Spinal cord (tissue), 10 donors: ENCODE measurements around the gene ADTRP. TPM values are rescaled to one million over a fixed set of nuclear protein-coding genes. Genes with fewer than 3 reads are reported as not detected.

Experiments
- DNase-seq, 6 donors: peaks; one replicate each; pipeline versions ENCODE4 v3.0.0 to v3.0.0-alpha.2; 2013 to 2015; ENCODE audit warnings: low spot score in 6 of 6, low read depth in 4 of 6
- H3K27ac ChIP-seq: one replicate; pipeline ENCODE4 v1.5.1; 2013; ENCODE audit warnings: low read depth, low read length, control low read depth
- H3K27me3 ChIP-seq: one replicate; pipeline ENCODE4 v1.6.1; 2013; ENCODE audit warnings: low read length; ENCODE audit not compliant: control insufficient read depth, insufficient read depth
- H3K36me3 ChIP-seq: one replicate; pipeline ENCODE4 v1.6.1; 2013; ENCODE audit warnings: low read length; ENCODE audit not compliant: control insufficient read depth, insufficient read depth
- H3K4me1 ChIP-seq: one replicate; pipeline ENCODE4 v1.6.1; 2013; ENCODE audit warnings: low read length; ENCODE audit not compliant: control insufficient read depth, insufficient read depth
- H3K4me3 ChIP-seq: one replicate; pipeline ENCODE4 v1.5.1; 2013; ENCODE audit warnings: low read depth, low read length, control low read depth
- H3K9me3 ChIP-seq: one replicate; pipeline ENCODE4 v1.6.1; 2013; ENCODE audit warnings: low read length; ENCODE audit not compliant: control insufficient read depth, insufficient read depth
- WGBS: methylation state at CpG from one replicate; pipeline ENCODE4 v1.1.5; 2013; ENCODE audit warnings: missing lambda C conversion rate; ENCODE audit not compliant: insufficient coverage; 5-methylcytosine and 5-hydroxymethylcytosine counted together
- polyA plus RNA-seq, 2 donors: library from polyadenylated mRNA; unstranded; fragments of 120-200 nt; gene quantifications; one replicate each; pipeline ENCODE4 v1.2.1, GENCODE V29; 2013; ENCODE audit not compliant: insufficient read length in 2 of 2
- total RNA-seq, 2 donors: library from RNA; depleted of rRNA in 1 of 2; stranded (reverse); fragments of 120-200 nt in 1 of 2; fragments of >200 nt in 1 of 2; gene quantifications; one replicate each; pipeline versions ENCODE4 v1.2.3 to v1.2.4, GENCODE V29; 2013 to 2014
- donor health status: healthy.

The ADTRP gene
- total and polyA plus RNA-seq, 4 donors, result 0.38 to 0.88 (median 0.63) TPM; not detected in 1

DNA sequence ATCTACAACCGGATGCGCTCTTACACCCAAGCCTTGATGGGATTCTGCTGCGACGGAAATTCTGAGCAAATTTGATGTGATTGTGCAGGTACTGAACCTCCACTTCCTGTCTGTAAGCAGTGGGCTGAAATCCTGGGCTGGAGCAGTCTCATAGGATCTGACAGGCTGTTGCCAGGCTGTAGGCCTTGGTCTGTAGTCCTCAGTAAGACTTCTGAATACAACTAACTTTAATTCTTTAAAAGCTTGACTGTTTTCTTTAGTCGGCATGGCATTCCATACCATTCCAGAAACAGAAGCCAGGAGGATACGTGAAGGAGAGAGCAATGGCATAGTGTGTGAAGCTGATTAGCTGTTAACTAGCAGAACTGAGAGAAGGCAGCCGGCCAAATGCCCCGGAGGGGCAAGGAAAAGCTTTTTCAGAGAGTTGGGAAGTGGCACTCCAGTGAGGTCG, 68.3 kb downstream of the ADTRP start:
- 49% methylated on average over 8 of the region's 9 CpGs for WGBS
- H3K27me3 ChIP-seq, result no peaks in the 10 kb centered on the region
- no peaks in the 10 kb centered on the region for H3K36me3 ChIP-seq
- no peak overlapping the region for H3K4me3 ChIP-seq
- peak overlapping the region; percentile 50 for H3K27ac ChIP-seq
- H3K9me3 ChIP-seq, result no peaks in the 10 kb centered on the region
- peaks cover 16% of the 10 kb centered on the region for H3K4me1 ChIP-seq
- DNase-seq, result peak in 2 of 6 donors; percentile 52 to 69

DNA sequence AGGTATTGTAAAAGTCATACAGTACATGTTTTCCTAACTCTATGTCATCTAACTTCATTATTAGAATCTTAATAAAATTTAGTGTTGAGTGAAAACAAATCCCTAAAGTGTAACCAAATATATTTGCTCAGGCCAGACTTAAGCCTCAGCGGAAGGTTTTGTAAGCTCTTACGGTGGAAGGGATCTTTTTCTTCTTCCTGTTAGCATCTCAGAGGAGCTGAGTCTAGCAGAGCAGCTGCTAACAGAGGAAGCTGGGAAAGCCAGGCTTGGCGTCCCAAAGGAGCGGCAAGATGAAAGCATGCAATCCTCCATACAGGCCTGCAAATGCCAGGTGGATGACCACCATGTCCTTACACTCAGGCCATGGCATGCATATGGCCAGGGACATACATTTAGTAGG, 72.4 kb downstream of the ADTRP start:
- H3K27ac ChIP-seq, result no peak overlapping the region
- WGBS, result 92% methylated on average over 2 of the region's 4 CpGs
- no peak overlapping the region for H3K4me3 ChIP-seq
- no peak for DNase-seq
- H3K4me1 ChIP-seq, result peaks cover 10% of the 10 kb centered on the region
- H3K27me3 ChIP-seq, result no peaks in the 10 kb centered on the region
- no peaks in the 10 kb centered on the region for H3K36me3 ChIP-seq
- H3K9me3 ChIP-seq, result no peaks in the 10 kb centered on the region

DNA sequence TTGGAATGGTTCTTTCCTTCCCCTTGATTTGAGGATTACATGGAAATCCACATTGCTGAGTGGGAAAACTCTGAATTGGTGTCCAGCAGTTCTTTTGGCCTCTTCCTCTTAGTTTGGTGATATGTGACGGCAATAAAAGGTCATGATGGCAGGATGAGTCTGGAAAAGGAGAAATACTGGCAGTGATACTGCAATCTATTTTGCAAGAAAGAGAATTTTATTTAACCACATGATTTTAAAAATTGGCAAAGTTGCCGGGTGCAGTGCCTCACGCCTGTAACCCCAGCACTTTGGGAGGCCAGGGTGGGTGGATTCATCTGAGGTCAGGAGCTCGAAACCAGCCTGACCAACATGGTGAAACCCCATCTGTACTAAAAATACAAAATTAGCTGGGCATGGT, 73.1 kb downstream of the ADTRP start:
- no peak for DNase-seq
- Histone ChIP-seq H3K4me1 (peaks cover 3% of the 10 kb centered on the region), H3K27me3 (no peaks in the 10 kb centered on the region), H3K36me3 (no peaks in the 10 kb centered on the region), H3K27ac (no peak overlapping the region), H3K9me3 (no peaks in the 10 kb centered on the region), H3K4me3 (no peak overlapping the region)
- 100% methylated on average over 1 of the region's 4 CpGs for WGBS

DNA sequence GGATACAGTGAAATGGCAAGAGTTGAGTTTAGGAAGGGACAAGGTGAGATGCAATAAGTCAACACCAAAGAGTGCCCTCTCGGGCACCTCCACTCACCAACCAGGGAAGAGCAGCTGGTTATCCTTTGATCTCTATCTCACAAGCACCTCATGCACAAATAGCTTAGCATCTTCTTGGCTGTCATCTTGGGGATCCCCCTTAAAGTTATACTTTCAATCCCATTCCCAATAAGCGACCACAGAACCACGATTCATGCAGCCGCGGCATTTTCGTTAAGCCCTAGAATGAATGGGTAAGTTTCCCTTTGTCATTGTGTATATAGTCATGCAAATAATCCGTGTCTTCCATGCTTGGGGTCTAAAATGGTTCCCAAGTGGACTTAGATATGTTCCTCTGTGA, 73.5 kb downstream of the ADTRP start:
- WGBS, result 93% methylated on average over 2 of the region's 7 CpGs
- H3K4me1 ChIP-seq, result no peaks in the 10 kb centered on the region
- H3K27ac ChIP-seq, result no peak overlapping the region
- no peaks in the 10 kb centered on the region for H3K9me3 ChIP-seq
- DNase-seq, result no peak
- no peak overlapping the region for H3K4me3 ChIP-seq
- H3K36me3 ChIP-seq, result no peaks in the 10 kb centered on the region
- H3K27me3 ChIP-seq, result no peaks in the 10 kb centered on the region

DNA sequence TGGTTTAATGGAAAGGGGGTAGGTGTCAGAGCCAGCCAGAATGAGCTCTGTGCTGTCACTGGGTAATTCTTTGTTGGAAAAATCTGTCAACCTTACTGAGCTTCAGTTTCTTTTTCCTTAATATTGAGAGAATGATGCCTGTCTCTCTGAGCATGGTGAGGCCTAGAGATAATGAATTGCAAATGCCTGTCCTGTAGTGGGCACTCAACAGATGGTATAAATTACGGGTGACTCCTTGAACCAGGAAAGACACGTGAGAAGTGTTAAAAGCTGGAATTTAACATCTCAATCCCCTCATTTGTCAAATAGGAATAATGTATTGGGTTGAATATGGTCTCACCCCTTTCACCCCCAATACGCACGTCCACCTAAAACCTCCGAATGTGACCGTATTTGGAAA, 74.9 kb downstream of the ADTRP start:
- no peak overlapping the region for H3K27ac ChIP-seq
- no peaks in the 10 kb centered on the region for H3K27me3 ChIP-seq
- H3K4me1 ChIP-seq, result no peaks in the 10 kb centered on the region
- no CpG with 5 or more reads among the region's 6 CpGs for WGBS
- DNase-seq, result no peak
- H3K4me3 ChIP-seq, result no peak overlapping the region
- no peaks in the 10 kb centered on the region for H3K9me3 ChIP-seq
- no peaks in the 10 kb centered on the region for H3K36me3 ChIP-seq

DNA sequence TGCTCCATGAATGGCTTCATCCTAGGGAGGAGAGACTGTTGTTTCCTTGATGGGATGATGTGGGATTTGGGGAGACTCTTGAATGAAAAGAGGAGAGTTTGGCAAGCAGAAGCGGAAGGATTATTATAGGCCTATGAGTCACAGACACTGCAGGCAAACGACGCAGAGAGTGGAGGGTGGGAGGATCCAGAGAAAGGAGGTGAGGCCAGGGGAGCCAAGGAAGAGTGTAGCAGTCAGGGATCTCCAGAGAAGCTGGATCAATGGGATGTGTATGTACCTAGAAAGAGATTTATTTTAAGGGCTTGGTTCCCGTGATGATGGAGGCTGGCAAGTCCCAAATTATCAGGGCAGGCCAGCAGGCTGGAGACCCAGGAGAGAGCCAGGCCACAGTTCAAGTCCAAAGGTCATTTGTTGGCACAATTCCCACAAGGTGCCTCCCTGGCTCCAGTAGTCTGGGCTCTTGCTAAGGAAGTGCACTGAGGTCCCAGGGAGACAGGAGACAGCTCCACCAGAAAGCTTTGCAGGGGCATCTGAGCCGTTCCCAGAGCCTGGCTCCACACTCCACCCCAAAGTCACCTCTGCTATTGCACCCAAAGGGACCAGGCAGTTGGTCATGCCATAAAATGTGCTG, 76.0 kb downstream of the ADTRP start:
- Histone ChIP-seq H3K36me3 (no peaks in the 10 kb centered on the region), H3K27me3 (no peaks in the 10 kb centered on the region), H3K4me1 (no peaks in the 10 kb centered on the region), H3K4me3 (no peak overlapping the region), H3K9me3 (no peaks in the 10 kb centered on the region), H3K27ac (no peak overlapping the region)
- WGBS, result 82% methylated on average over 5 of the region's 5 CpGs
- no peak for DNase-seq

DNA sequence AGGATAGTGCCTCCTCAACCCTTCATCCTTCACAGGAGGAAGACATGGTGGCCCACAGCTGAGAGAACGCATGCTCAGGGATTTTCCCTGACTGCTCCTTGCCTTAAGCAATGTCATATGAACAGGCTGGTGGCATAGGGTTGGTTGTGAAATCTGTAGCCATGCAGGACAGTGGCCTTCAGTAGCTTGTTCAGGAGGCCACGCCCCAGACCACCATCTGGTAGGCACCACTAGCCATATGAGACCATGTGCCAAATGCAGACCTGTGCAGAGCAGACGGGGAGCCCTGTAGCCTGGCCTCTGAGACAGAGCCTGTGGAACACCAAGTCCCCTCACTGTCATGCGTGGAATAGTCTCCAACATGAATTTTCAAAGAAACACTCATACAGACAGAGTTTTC, 76.5 kb downstream of the ADTRP start:
- Histone ChIP-seq H3K4me1 (no peaks in the 10 kb centered on the region), H3K9me3 (no peaks in the 10 kb centered on the region), H3K4me3 (no peak overlapping the region), H3K27ac (no peak overlapping the region), H3K36me3 (no peaks in the 10 kb centered on the region), H3K27me3 (no peaks in the 10 kb centered on the region)
- 93% methylated on average over 2 of the region's 4 CpGs for WGBS
- DNase-seq, result no peak

DNA sequence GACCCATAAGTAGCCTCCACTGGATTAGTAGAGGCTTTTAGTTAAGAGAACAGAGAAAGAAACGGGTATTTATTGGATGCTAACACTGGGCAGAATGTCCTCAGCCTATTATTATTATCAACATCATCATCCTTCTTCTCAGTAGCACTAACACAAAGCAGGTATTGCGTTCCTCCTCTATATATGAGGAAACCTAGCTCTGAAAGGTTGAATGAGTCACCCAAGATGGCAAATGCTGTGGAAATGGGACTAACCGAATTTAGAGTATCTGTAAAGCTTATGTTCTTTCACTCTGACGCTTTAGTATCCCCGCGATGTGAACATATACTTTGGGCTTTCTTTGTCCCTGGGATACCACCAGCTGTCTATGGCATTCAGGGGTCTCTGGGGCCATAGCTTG, 77.0 kb downstream of the ADTRP start:
- Histone ChIP-seq H3K4me3 (no peak overlapping the region), H3K9me3 (no peaks in the 10 kb centered on the region), H3K36me3 (no peaks in the 10 kb centered on the region), H3K27me3 (no peaks in the 10 kb centered on the region), H3K27ac (no peak overlapping the region), H3K4me1 (no peaks in the 10 kb centered on the region)
- no peak for DNase-seq
- WGBS, result 98% methylated on average over 4 of the region's 6 CpGs

DNA sequence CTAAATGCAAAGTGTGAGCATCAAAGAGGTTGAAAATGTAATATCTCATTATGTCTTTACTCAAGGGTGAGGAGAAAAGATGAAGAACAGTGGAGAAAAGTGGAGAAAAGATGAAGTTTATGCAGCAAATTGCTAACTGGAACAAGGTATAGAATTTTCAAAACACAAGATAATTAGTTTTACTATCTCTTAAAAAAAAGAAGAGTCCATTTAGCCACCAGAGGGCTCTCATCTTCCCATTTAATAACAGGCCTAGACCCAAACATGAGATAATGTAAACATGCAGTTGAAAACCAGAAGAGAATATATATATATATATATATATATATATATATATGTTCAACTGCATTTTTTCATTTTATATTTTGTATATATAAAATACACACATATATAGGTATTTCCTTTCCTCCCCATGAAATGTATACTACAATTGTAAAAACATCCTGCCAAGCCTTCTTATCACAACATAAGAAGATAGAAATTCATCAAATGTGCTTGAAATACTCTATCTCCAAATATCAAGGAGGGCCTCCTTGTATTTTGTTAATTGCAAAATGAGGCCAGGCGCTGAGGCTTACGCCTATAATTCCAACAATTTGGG, 78.4 kb downstream of the ADTRP start:
- 100% methylated on average over 2 of the region's 2 CpGs for WGBS

DNA sequence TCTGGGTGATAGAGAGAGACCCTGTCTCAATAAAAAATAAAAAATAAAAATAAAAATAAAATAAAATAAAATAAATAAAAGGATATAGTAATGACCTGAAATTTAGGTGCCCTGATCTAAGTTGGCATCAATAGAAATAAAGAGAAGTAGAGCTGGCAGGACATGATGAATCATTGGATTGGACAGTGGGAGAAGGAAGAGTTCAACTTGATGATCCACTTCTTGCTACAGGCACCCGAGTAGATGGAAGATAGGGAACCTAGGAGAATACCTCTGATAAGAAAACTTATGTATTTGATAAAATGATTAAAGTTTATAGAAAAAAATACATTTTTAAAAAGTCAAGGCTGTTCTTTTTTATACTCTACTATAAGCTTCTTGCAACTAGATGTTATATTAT, 79.0 kb downstream of the ADTRP start:
- H3K4me3 ChIP-seq, result no peak overlapping the region
- no peaks in the 10 kb centered on the region for H3K9me3 ChIP-seq
- H3K27me3 ChIP-seq, result no peaks in the 10 kb centered on the region
- DNase-seq, result no peak
- WGBS, result no CpG with 5 or more reads among the region's 1 CpG
- H3K4me1 ChIP-seq, result no peaks in the 10 kb centered on the region
- H3K27ac ChIP-seq, result no peak overlapping the region
- no peaks in the 10 kb centered on the region for H3K36me3 ChIP-seq

More for the DNA sequence above, 78.4 kb downstream of the ADTRP start:
- Histone ChIP-seq H3K27me3 (no peaks in the 10 kb centered on the region), H3K9me3 (no peaks in the 10 kb centered on the region), H3K4me1 (no peaks in the 10 kb centered on the region), H3K27ac (no peak overlapping the region), H3K36me3 (no peaks in the 10 kb centered on the region), H3K4me3 (no peak overlapping the region)
- peak in 3 of 6 donors; percentile 48 to 92 (median 74) for DNase-seq
